Fibroblast of lung (primary cell): ENCODE results near the gene CCT7. TPM values are rescaled to one million over a fixed set of nuclear protein-coding genes. Genes with fewer than 3 reads are reported as not detected.

ENCODE experiments used
- DNase-seq, 2 donors: peaks; one replicate each; pipeline versions ENCODE4 v3.0.0 to v3.0.0-alpha.2; 2010; ENCODE audit warnings: low read depth in 2 of 2
- H2AFZ ChIP-seq: 2 replicates; pipeline ENCODE4 v1.5.1; 2012; ENCODE audit warnings: low read length, control low read depth, inconsistent platforms
- H3K27ac ChIP-seq: 2 replicates; pipeline ENCODE4 v1.5.1; 2011; ENCODE audit warnings: low read length, control low read depth; ENCODE audit not compliant: insufficient read depth
- H3K27me3 ChIP-seq: 2 replicates; pipeline ENCODE4 v1.5.1; 2011; ENCODE audit warnings: mild to moderate bottlenecking, low read length; ENCODE audit not compliant: control insufficient read depth, insufficient read depth
- H3K36me3 ChIP-seq: 2 replicates; pipeline ENCODE4 v1.5.1; 2011; ENCODE audit warnings: low read length; ENCODE audit not compliant: control insufficient read depth, insufficient read depth
- H3K4me1 ChIP-seq: 2 replicates; pipeline ENCODE4 v1.5.1; 2011; ENCODE audit warnings: low read length; ENCODE audit not compliant: control insufficient read depth, insufficient read depth; ENCODE audit errors: extremely low read depth
- H3K4me2 ChIP-seq: 2 replicates; pipeline ENCODE4 v1.5.1; 2011; ENCODE audit warnings: low read length, control low read depth; ENCODE audit not compliant: insufficient read depth; ENCODE audit errors: extremely low read depth
- H3K4me3 ChIP-seq, 4 experiments: fragments of 200-600 bp in 1 of 4; sonication (generic) in 1 of 4; replicated peaks in 1 of 4; 2 replicates each; pipeline ENCODE4 v1.5.1; 2011 to 2016; ENCODE audit warnings: low read length in 4 of 4, low read depth in 3 of 4, mild to moderate bottlenecking in 3 of 4, control low read depth in 2 of 4, inconsistent platforms in 1 of 4, mixed read lengths in 1 of 4; ENCODE audit not compliant: insufficient read depth in 1 of 4; ENCODE audit errors: control extremely low read depth in 1 of 4
- H3K79me2 ChIP-seq: 2 replicates; pipeline ENCODE4 v1.5.1; 2012; ENCODE audit warnings: mild to moderate bottlenecking, low read length, inconsistent platforms; ENCODE audit not compliant: control insufficient read depth, insufficient read depth
- H3K9ac ChIP-seq: 2 replicates; pipeline ENCODE4 v1.5.1; 2011; ENCODE audit warnings: mild to moderate bottlenecking, low read length, control low read depth; ENCODE audit not compliant: insufficient read depth
- H3K9me3 ChIP-seq: 2 replicates; pipeline ENCODE4 v1.5.1; 2012; ENCODE audit warnings: low read depth, low read length; ENCODE audit not compliant: control insufficient read depth, insufficient read depth
- H4K20me1 ChIP-seq: 2 replicates; pipeline ENCODE4 v1.5.1; 2011; ENCODE audit warnings: low read length; ENCODE audit not compliant: control insufficient read depth, insufficient read depth; ENCODE audit errors: extremely low read depth
- EZH2 ChIP-seq: IDR thresholded peaks from 2 replicates; pipeline ENCODE4 v1.5.1; 2012; ENCODE audit warnings: low read length, control low read depth, mild to moderate bottlenecking; ENCODE audit errors: missing control alignments
- polyA plus RNA-seq, 2 donors: library from polyadenylated mRNA; depleted of rRNA in 1 of 2; stranded (reverse) in 1 of 2; unstranded in 1 of 2; fragments of >200 nt; gene quantifications; 2 replicates each; pipeline ENCODE4 v1.2.1, GENCODE V29; 2011 to 2012; ENCODE audit warnings: missing spikeins in 1 of 2
- total RNA-seq: library from RNA; depleted of rRNA; stranded (reverse); fragments of >200 nt; gene quantifications from 2 replicates; pipeline ENCODE4 v1.2.1, GENCODE V29; 2014
- TF ChIP-seq, protein P1 (sequence below), 2 donors: IDR thresholded peaks in 1 of 2; conservative IDR thresholded peaks in 1 of 2; 1 replicate in 1 of 2; 2 replicates in 1 of 2; pipeline ENCODE4 v1.5.1; 2011 to 2012; ENCODE audit warnings: low read length in 2 of 2, control low read depth in 1 of 2, inconsistent platforms in 1 of 2, low read depth in 1 of 2, mild to moderate bottlenecking in 1 of 2

CCT7 gene
- total and polyA plus RNA-seq, 2 donors (not counting 1 experiment from before 2014, with no cell fraction given), result 233 to 299 TPM

DNA sequence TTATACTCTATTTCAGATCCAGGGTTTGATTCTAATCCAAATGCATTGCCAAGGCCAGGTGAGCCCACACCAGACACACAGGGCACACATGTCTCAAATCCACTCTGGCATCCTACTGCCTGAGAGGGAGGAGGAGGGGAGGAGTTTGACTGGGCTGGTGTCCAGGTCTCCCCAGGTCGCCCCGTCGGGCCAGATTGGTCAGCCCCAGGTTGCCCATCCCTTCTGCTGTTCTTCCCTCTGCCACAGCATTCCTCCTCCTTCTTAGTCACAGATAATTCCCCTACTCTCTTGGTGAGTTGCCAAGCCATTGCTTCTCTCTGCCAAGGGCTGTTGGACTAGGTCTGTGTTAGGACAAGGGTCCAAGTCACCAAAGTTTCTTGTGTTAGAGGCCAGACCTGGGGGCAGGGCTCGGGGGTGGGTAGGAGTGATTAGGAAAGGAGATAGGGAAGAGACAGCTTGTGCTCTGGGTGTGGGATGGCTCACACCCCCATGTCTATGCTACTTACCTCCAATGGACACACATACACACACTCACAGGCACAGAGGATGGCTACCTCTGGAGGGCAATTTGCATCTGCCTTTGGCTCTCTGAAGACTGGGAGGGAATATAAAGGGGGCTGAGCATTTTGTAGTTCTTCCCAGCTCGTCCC lies 61.8 kb downstream of the CCT7 start:
- Histone ChIP-seq H3K27ac (no peak overlapping the region), H3K27me3 (peaks cover 48% of the 10 kb centered on the region), H3K79me2 (no peaks in the 10 kb centered on the region), H3K4me1 (no peaks in the 10 kb centered on the region), H3K36me3 (no peaks in the 10 kb centered on the region), H3K9me3 (no peaks in the 10 kb centered on the region), H3K4me3 (no peak overlapping the region), H2AFZ (no peak overlapping the region), H4K20me1 (no peaks in the 10 kb centered on the region), H3K9ac (no peak overlapping the region), H3K4me2 (no peak overlapping the region)
- TF ChIP-seq, protein P1, sequence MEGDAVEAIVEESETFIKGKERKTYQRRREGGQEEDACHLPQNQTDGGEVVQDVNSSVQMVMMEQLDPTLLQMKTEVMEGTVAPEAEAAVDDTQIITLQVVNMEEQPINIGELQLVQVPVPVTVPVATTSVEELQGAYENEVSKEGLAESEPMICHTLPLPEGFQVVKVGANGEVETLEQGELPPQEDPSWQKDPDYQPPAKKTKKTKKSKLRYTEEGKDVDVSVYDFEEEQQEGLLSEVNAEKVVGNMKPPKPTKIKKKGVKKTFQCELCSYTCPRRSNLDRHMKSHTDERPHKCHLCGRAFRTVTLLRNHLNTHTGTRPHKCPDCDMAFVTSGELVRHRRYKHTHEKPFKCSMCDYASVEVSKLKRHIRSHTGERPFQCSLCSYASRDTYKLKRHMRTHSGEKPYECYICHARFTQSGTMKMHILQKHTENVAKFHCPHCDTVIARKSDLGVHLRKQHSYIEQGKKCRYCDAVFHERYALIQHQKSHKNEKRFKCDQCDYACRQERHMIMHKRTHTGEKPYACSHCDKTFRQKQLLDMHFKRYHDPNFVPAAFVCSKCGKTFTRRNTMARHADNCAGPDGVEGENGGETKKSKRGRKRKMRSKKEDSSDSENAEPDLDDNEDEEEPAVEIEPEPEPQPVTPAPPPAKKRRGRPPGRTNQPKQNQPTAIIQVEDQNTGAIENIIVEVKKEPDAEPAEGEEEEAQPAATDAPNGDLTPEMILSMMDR (conservative IDR thresholded peaks at IDR 0.05 in 1 of 2, IDR thresholded peaks at IDR 0.05 in 1 of 2; ENCODE audit: low read depth in 1 of 2, low read length in 2 of 2), result no peak
- no peak for TF ChIP-seq EZH2
- no peak for DNase-seq

DNA sequence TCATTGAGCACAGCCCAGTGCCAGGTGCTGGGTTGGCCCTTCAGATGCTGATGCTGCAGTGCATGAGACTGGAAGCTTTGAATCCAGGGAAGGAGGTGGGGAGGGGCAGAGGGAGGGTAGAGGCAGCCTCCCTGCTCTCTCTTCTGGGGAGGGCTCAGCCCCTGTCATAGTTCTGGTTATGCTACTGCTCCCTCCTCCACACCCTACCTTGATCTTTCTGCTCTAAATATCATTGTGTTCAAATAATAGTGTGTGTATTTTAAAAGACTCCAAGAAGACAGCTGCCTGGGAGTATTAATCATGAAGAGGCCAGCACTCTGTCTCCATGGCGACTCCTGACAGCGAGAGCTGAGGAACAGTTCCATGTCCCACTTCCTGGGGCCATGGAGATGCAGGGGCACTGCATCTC lies 63.0 kb downstream of the CCT7 start:
- Histone ChIP-seq H2AFZ (no peak overlapping the region), H3K27ac (no peak overlapping the region), H3K36me3 (no peaks in the 10 kb centered on the region), H3K27me3 (peaks cover 40% of the 10 kb centered on the region), H4K20me1 (no peaks in the 10 kb centered on the region), H3K4me1 (no peaks in the 10 kb centered on the region), H3K4me2 (no peak overlapping the region), H3K79me2 (no peaks in the 10 kb centered on the region), H3K9ac (no peak overlapping the region), H3K4me3 (no peak overlapping the region), H3K9me3 (no peaks in the 10 kb centered on the region)
- DNase-seq, result no peak
- TF ChIP-seq, protein P1 (conservative IDR thresholded peaks at IDR 0.05 in 1 of 2, IDR thresholded peaks at IDR 0.05 in 1 of 2; ENCODE audit: low read depth in 1 of 2, low read length in 2 of 2), result no peak
- no peak for TF ChIP-seq EZH2

DNA sequence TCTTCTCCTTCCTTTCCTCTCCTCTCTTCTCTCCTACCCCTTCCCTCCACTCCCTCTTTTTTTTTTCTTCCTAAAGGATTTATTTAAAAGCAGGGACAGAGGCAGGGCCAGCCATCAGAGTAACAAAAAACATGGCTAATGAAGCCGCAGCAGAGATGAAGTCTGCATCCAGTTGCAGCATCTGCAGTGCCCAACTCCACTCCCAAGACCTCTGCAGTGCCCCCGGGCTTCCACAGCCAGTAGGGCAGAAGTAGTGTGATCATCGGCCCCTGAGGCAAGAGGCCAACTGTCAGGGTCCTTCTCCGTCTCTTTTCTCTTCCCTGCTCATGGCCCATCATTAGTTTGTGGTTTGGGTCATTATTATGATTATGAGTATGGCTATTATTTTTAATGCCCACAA lies 63.5 kb downstream of the CCT7 start:
- Histone ChIP-seq H2AFZ (no peak overlapping the region), H3K4me2 (no peak overlapping the region), H3K36me3 (no peaks in the 10 kb centered on the region), H3K79me2 (no peaks in the 10 kb centered on the region), H4K20me1 (no peaks in the 10 kb centered on the region), H3K4me1 (no peaks in the 10 kb centered on the region), H3K27ac (no peak overlapping the region), H3K4me3 (no peak overlapping the region), H3K27me3 (peaks cover 36% of the 10 kb centered on the region), H3K9me3 (no peaks in the 10 kb centered on the region), H3K9ac (no peak overlapping the region)
- no peak for DNase-seq
- TF ChIP-seq EZH2, result no peak
- TF ChIP-seq, protein P1 (conservative IDR thresholded peaks at IDR 0.05 in 1 of 2, IDR thresholded peaks at IDR 0.05 in 1 of 2; ENCODE audit: low read depth in 1 of 2, low read length in 2 of 2), result no peak
